Naive thymus-derived CD4-positive, alpha-beta T cell (primary cell): ENCODE results near the gene ZNF609. TPM values are rescaled to one million over a fixed set of nuclear protein-coding genes. Genes with fewer than 3 reads are reported as not detected.

Experiments used
- ATAC-seq: fragments of 150-1000 bp; cut with Tn5 transposase; 2 replicates; pipeline ENCODE4 v1.10.0; 2021; ENCODE audit warnings: mild to moderate bottlenecking, moderate library complexity
- CTCF ChIA-PET: fragments of 350-600 bp; sonication (Branson Sonifier 250); formaldehyde crosslinking; loops from one replicate; lab custom pipeline; 2021; ENCODE audit warnings: antibody characterized with exemption; lab: Charles Lee
- POLR2A ChIA-PET: fragments of 350-600 bp; sonication (Branson Sonifier 250); formaldehyde crosslinking; loops from one replicate; lab custom pipeline; 2021; ENCODE audit warnings: antibody characterized with exemption, inconsistent platforms; lab: Charles Lee
- DNase-seq, 9 donors: peaks; one replicate each; pipeline versions ENCODE4 v3.0.0 to v3.0.0-alpha.2; 2020 to 2022; ENCODE audit warnings: mixed read lengths in 1 of 9
- H3K27ac ChIP-seq: one replicate; pipeline ENCODE4 v1.7.0; 2013; ENCODE audit warnings: mild to moderate bottlenecking, low read depth, low read length, moderate library complexity
- H3K27me3 ChIP-seq, 2 donors: one replicate each; pipeline ENCODE4 v1.7.0; 2013; ENCODE audit warnings: low read length in 2 of 2, mild to moderate bottlenecking in 2 of 2, moderate library complexity in 2 of 2; ENCODE audit not compliant: control insufficient read depth in 2 of 2, insufficient read depth in 2 of 2
- H3K36me3 ChIP-seq, 3 experiments: 1 replicate in 2 of 3; 2 replicates in 1 of 3; pipeline ENCODE4 v1.7.0; 2013; ENCODE audit warnings: low read length in 3 of 3, mild to moderate bottlenecking in 3 of 3, moderate library complexity in 1 of 3; ENCODE audit not compliant: insufficient read depth in 3 of 3, control insufficient read depth in 2 of 3
- H3K4me1 ChIP-seq, 2 donors: one replicate each; pipeline ENCODE4 v1.7.0; 2013; ENCODE audit warnings: low read length in 2 of 2, mild to moderate bottlenecking in 2 of 2, moderate library complexity in 1 of 2; ENCODE audit not compliant: control insufficient read depth in 2 of 2, insufficient read depth in 2 of 2
- H3K4me3 ChIP-seq: 2 replicates; pipeline ENCODE4 v1.7.0; 2013; ENCODE audit warnings: mild to moderate bottlenecking, low read length
- H3K9me3 ChIP-seq, 3 experiments: 1 replicate in 2 of 3; 2 replicates in 1 of 3; pipeline ENCODE4 v1.7.0; 2013; ENCODE audit warnings: low read length in 3 of 3; ENCODE audit not compliant: control insufficient read depth in 2 of 3
- H3K27ac Mint-ChIP-seq, 9 donors: one replicate each; pipeline ENCODE4 v1.8.0; 2020 to 2022; ENCODE audit warnings: mixed read lengths in 9 of 9, mild to moderate bottlenecking in 8 of 9, moderate library complexity in 5 of 9, inconsistent platforms in 2 of 9
- H3K27me3 Mint-ChIP-seq, 5 donors: one replicate each; pipeline ENCODE4 v1.8.0; 2021 to 2022; ENCODE audit warnings: mixed read lengths in 5 of 5, mild to moderate bottlenecking in 1 of 5
- H3K36me3 Mint-ChIP-seq, 5 donors: one replicate each; pipeline ENCODE4 v1.8.0; 2020 to 2022; ENCODE audit warnings: mixed read lengths in 5 of 5, mild to moderate bottlenecking in 3 of 5, inconsistent platforms in 1 of 5
- H3K4me1 Mint-ChIP-seq, 7 donors: one replicate each; pipeline ENCODE4 v1.8.0; 2020 to 2022; ENCODE audit warnings: mixed read lengths in 7 of 7, mild to moderate bottlenecking in 3 of 7, inconsistent platforms in 1 of 7
- H3K4me3 Mint-ChIP-seq, 10 donors: one replicate each; pipeline ENCODE4 v1.8.0; 2020 to 2022; ENCODE audit warnings: mild to moderate bottlenecking in 10 of 10, mixed read lengths in 10 of 10, moderate library complexity in 6 of 10, inconsistent platforms in 2 of 10
- H3K9me3 Mint-ChIP-seq, 11 donors: one replicate each; pipeline ENCODE4 v1.8.0; 2020 to 2022; ENCODE audit warnings: mixed read lengths in 11 of 11, mild to moderate bottlenecking in 4 of 11, inconsistent platforms in 1 of 11, moderate library complexity in 1 of 11
- intact Hi-C, 2 donors: fragments of 100-400 bp; cut with micrococcal nuclease; formaldehyde crosslinking; loops; one replicate each; pipeline ENCODE4 v1.15.1; 2023
- polyA plus RNA-seq, 2 donors: library from polyadenylated mRNA; unstranded; fragments of 300-500 nt; fragmentation: Illumina TruSeq; gene quantifications; one replicate each; pipeline ENCODE4 v1.2.3, GENCODE V29; 2021
- total RNA-seq, 6 experiments: library from RNA in 5 of 6; stranded (reverse) in 5 of 6; gene quantifications; 1 replicate in 5 of 6; 2 replicates in 1 of 6; pipeline ENCODE4 v1.2.3 and lab custom pipeline; 2021 to 2026

ZNF609 gene
- total RNA-seq (10 to 100 TPM; 55.0 to 89.1 (median 78.3) TPM), polyA plus RNA-seq (10 to 100 TPM; 10.1 to 11.7 TPM), total RNA-seq (lab: John Stamatoyannopoulos, UW) (406 reads per million, percentile 97 among the genes with 10 or more reads in this experiment)

DNA sequence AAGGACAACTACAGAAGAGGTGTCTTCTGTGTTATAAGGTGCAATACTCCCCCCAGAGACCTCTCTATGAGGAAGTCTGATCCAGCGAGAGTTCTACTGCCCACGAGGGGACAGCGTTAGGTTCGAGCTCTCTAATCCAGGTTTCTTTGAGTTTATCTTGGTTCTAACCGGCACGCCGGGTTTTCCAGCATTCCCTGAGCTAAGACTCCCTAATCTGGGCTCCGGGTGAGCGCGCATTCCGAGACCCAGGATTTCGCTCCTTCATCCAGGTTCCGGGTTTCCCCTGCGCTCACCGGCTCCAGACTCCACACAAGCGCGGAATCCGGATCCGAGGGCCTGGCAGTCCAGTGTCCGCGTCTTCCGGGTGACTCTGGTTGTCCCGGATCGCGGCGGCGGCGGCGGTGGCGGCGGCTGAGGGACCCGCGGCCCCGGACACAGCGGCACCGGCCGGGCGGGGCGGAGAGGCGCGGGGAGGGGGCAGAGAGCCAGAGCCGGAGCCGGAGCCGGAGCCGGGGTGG lies at the start of gene ZNF609:
Gene ZNF609 (plus strand): TSS at position 373 of the 518 bp plus-strand sequence. CDS start 38,842 bp downstream, outside the sequence.
- peaks cover 61 to 91% (median 88%) of the 10 kb centered on the region in 7 donors for H3K4me1 Mint-ChIP-seq
- Histone ChIP-seq H3K4me3 (peak within 1 kb of the TSS; percentile 88), H3K9me3 (no peaks in the 10 kb centered on the region), H3K4me1 (peaks cover 22 to 69% of the 10 kb centered on the region in 2 donors), H3K27me3 (no peaks in the 10 kb centered on the region), H3K27ac (peak within 1 kb of the TSS; percentile 70), H3K36me3 (no peaks in the 10 kb centered on the region)
- peak; percentile 89 for ATAC-seq
- H3K36me3 Mint-ChIP-seq, result peaks cover 0 to 13% (median 6%) of the 10 kb centered on the region in 5 donors
- ChIA-PET POLR2A (interaction anchor here (0.6 to 1.8 kb wide), 12 partner anchors 8 to 1059 kb away, joined by 3 to 12 read pairs (median 4); partner anchors contain the start of gene PIF1), CTCF (interaction anchor here (0.7 to 1.9 kb wide), 5 partner anchors 33 to 194 kb away, joined by 3 to 6 read pairs (median 5); no protein-coding TSS in a partner anchor)
- DNase-seq, result peak; percentile 75 to 97 (median 85)
- peak within 1 kb of the TSS; percentile 90 to 98 (median 94) for H3K4me3 Mint-ChIP-seq
- peak within 1 kb of the TSS; percentile 89 to 97 (median 92) for H3K27ac Mint-ChIP-seq
- intact Hi-C loops, result loop anchor here (1.0 to 5.0 kb wide), 9 partner anchors 12 to 243 kb away; partner anchors contain the start of gene PCLAF (in 1 of the 2)
- no peaks in the 10 kb centered on the region for H3K9me3 Mint-ChIP-seq
- no peaks in the 10 kb centered on the region for H3K27me3 Mint-ChIP-seq

GRCh38 chr15:64412216-64412615 lies 48.2 kb upstream of the ZNF609 start:
- H3K27ac Mint-ChIP-seq, result no peak overlapping the region
- H3K4me3 ChIP-seq, result no peak overlapping the region
- ChIA-PET POLR2A (no interaction called here), CTCF (interaction anchor here (1.2 kb wide), 1 partner anchor 239 kb away, joined by 4 read pairs; no protein-coding TSS in a partner anchor)
- H3K4me3 Mint-ChIP-seq, result no peak overlapping the region
- H3K27me3 Mint-ChIP-seq, result no peaks in the 10 kb centered on the region
- peaks cover 16 to 62% (median 46%) of the 10 kb centered on the region in 5 donors for H3K36me3 Mint-ChIP-seq
- H3K27ac ChIP-seq, result no peak overlapping the region
- H3K4me1 Mint-ChIP-seq, result peaks cover 0 to 3% (median 0%) of the 10 kb centered on the region in 7 donors
- H3K4me1 ChIP-seq, result no peaks in the 10 kb centered on the region
- no peaks in the 10 kb centered on the region for H3K9me3 ChIP-seq
- ATAC-seq (no peak), DNase-seq (no peak)
- H3K9me3 Mint-ChIP-seq, result no peaks in the 10 kb centered on the region
- H3K36me3 ChIP-seq, result peaks cover 3 to 41% (median 12%) of the 10 kb centered on the region in 3 experiments
- intact Hi-C loops, result no loop called here
- no peaks in the 10 kb centered on the region for H3K27me3 ChIP-seq

GRCh38 chr15:64422697-64423096 lies 37.7 kb upstream of the ZNF609 start:
- Mint-ChIP-seq H3K27ac (peak overlapping the region in 1 of 9 donors; percentile 52), H3K36me3 (peaks cover 3 to 23% (median 18%) of the 10 kb centered on the region in 5 donors), H3K9me3 (no peaks in the 10 kb centered on the region), H3K4me3 (no peak overlapping the region), H3K27me3 (no peaks in the 10 kb centered on the region), H3K4me1 (peaks cover 12 to 24% (median 22%) of the 10 kb centered on the region in 7 donors)
- POLR2A ChIA-PET, result interaction anchor here (0.6 kb wide), 1 partner anchor 21 kb away, joined by 3 read pairs; no protein-coding TSS in a partner anchor
- CTCF ChIA-PET, result no interaction called here
- intact Hi-C loops, result no loop called here
- H3K4me1 ChIP-seq, result peaks cover 0 to 24% of the 10 kb centered on the region in 2 donors
- peaks cover 4 to 30% (median 6%) of the 10 kb centered on the region in 3 experiments for H3K36me3 ChIP-seq
- no peaks in the 10 kb centered on the region for H3K27me3 ChIP-seq
- DNase-seq, result no peak
- no peaks in the 10 kb centered on the region for H3K9me3 ChIP-seq
- no peak for ATAC-seq
- H3K27ac ChIP-seq, result no peak overlapping the region
- no peak overlapping the region for H3K4me3 ChIP-seq

DNA sequence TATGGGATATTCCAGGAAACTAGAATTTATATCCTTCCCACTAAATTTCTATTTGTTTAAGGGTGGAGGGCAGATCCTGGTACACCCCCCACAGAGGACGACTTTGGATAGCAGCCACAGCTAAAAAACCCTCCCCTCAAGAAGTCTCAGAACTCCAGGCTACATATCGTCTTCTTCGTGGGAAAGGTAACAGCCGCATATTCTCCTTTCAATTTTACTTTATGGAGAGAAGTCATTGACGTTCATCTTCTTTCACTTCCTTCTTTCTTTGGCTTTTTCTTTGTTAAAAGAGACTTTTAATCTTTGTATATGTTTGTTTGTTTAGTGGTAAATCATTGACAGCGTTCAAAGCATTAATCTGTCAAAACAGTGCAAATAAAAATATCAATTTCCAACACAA lies 36.4 kb upstream of the ZNF609 start:
- ChIA-PET CTCF (no interaction called here), POLR2A (interaction anchor here (1.4 kb wide), 1 partner anchor 229 kb away, joined by 4 read pairs; no protein-coding TSS in a partner anchor)
- Mint-ChIP-seq H3K27me3 (no peaks in the 10 kb centered on the region), H3K9me3 (no peaks in the 10 kb centered on the region), H3K4me3 (no peak overlapping the region), H3K36me3 (peaks cover 0 to 17% (median 12%) of the 10 kb centered on the region in 5 donors), H3K27ac (peak overlapping the region in 6 of 9 donors; percentile 31 to 78 (median 55)), H3K4me1 (peaks cover 14 to 36% (median 30%) of the 10 kb centered on the region in 7 donors)
- H3K27ac ChIP-seq, result no peak overlapping the region
- no peak overlapping the region for H3K4me3 ChIP-seq
- DNase-seq (no peak), ATAC-seq (no peak)
- peaks cover 0 to 32% of the 10 kb centered on the region in 2 donors for H3K4me1 ChIP-seq
- intact Hi-C loops, result no loop called here
- peaks cover 4 to 20% (median 6%) of the 10 kb centered on the region in 3 experiments for H3K36me3 ChIP-seq
- no peaks in the 10 kb centered on the region for H3K9me3 ChIP-seq
- H3K27me3 ChIP-seq, result no peaks in the 10 kb centered on the region

DNA sequence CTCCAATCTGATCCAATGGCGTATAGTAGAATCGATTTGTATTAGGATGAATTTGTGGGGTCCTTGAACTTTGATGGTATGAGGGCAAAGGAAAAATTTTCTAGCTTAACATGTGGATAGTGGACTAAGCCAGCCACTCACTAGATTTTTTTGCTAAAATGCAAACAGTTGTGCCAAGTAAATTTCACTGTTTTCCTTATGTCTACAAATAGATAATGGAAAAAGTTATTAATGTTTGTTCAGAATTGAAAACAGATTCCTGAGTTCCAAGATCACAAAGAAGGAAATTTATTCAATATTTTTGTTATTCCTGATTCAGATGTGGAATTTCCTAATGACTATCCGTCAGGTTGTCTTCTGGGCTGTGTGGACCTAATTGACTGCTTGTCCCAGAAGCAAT lies 35.2 kb upstream of the ZNF609 start:
- H3K9me3 ChIP-seq, result no peaks in the 10 kb centered on the region
- no peak overlapping the region for H3K4me3 Mint-ChIP-seq
- ATAC-seq (no peak), DNase-seq (no peak)
- no peaks in the 10 kb centered on the region for H3K9me3 Mint-ChIP-seq
- H3K4me1 ChIP-seq, result peaks cover 10 to 42% of the 10 kb centered on the region in 2 donors
- H3K27me3 ChIP-seq, result no peaks in the 10 kb centered on the region
- no peak overlapping the region for H3K4me3 ChIP-seq
- peak overlapping the region in 6 of 9 donors; percentile 45 to 96 (median 74) for H3K27ac Mint-ChIP-seq
- H3K36me3 ChIP-seq, result peaks cover 4 to 20% (median 6%) of the 10 kb centered on the region in 3 experiments
- intact Hi-C loops, result loop anchor here in 1 of 2 donors (5.0 kb wide), 1 partner anchor 157 kb away; no protein-coding TSS in a partner anchor
- H3K27ac ChIP-seq, result peak overlapping the region; percentile 45
- CTCF ChIA-PET, result interaction anchor here (1.5 to 4.7 kb wide), 2 partner anchors 228 to 256 kb away, joined by 5 to 96 read pairs; no protein-coding TSS in a partner anchor
- peaks cover 22 to 47% (median 40%) of the 10 kb centered on the region in 7 donors for H3K4me1 Mint-ChIP-seq
- no peaks in the 10 kb centered on the region for H3K27me3 Mint-ChIP-seq
- POLR2A ChIA-PET, result no interaction called here
- peaks cover 0 to 17% (median 12%) of the 10 kb centered on the region in 5 donors for H3K36me3 Mint-ChIP-seq

GRCh38 chr15:64426845-64427465 lies 33.4 kb upstream of the ZNF609 start:
- DNase-seq (peak in 6 of 9 donors; percentile 14 to 34 (median 19)), ATAC-seq (no peak)
- ChIA-PET POLR2A (interaction anchor here (0.6 to 1.4 kb wide), 10 partner anchors 23 to 958 kb away, joined by 3 to 9 read pairs (median 4); partner anchors contain the start of gene TRIP4), CTCF (interaction anchor here (0.6 to 4.7 kb wide), 29 partner anchors 22 to 419 kb away, joined by 3 to 96 read pairs (median 5); no protein-coding TSS in a partner anchor)
- Histone ChIP-seq H3K27ac (peak overlapping the region; percentile 43), H3K4me1 (peaks cover 24 to 53% of the 10 kb centered on the region in 2 donors), H3K9me3 (no peaks in the 10 kb centered on the region), H3K27me3 (no peaks in the 10 kb centered on the region), H3K4me3 (no peak overlapping the region), H3K36me3 (peaks cover 4 to 11% (median 6%) of the 10 kb centered on the region in 3 experiments)
- Mint-ChIP-seq H3K27me3 (no peaks in the 10 kb centered on the region), H3K4me1 (peaks cover 28 to 58% (median 50%) of the 10 kb centered on the region in 7 donors), H3K27ac (peak overlapping the region; percentile 62 to 96 (median 94)), H3K4me3 (peak overlapping the region; percentile 5 to 74 (median 65)), H3K36me3 (peaks cover 0 to 17% (median 11%) of the 10 kb centered on the region in 5 donors), H3K9me3 (no peaks in the 10 kb centered on the region)
- intact Hi-C loops, result loop anchor here in 1 of 2 donors (1.0 to 5.0 kb wide), 4 partner anchors 155 to 301 kb away; no protein-coding TSS in a partner anchor
